HCT116 (cell line): ENCODE results near the gene PDHX. TPM values are rescaled to one million over a fixed set of nuclear protein-coding genes. Genes with fewer than 3 reads are reported as not detected.

ENCODE experiments used
- ATAC-seq: fragments of 200-7000 bp; cut with Tn5 transposase; 2 replicates; pipeline ENCODE4 v1.9.1; 2020; ENCODE audit warnings: mild to moderate bottlenecking, moderate library complexity
- BruUV-seq: library from RNA; stranded (reverse); fragments of 400-500 nt; replicated peaks from 2 replicates; lab custom pipeline; 2021; lab: Mats Ljungman, UMichigan
- CTCF ChIA-PET: fragments of 300-600 bp; sonication (Branson Sonifier 250); formaldehyde crosslinking; loops from one replicate; lab custom pipeline; 2021; ENCODE audit warnings: antibody characterized with exemption; lab: Charles Lee
- POLR2A ChIA-PET: fragments of 300-600, 350-600 bp; sonication (Branson Sonifier 250); formaldehyde crosslinking; loops from one replicate; lab custom pipeline; 2021; ENCODE audit warnings: antibody characterized with exemption; lab: Charles Lee
- RAD21 ChIA-PET, 2 experiments: fragments of 300-600 bp; sonication (Branson Sonifier 250); formaldehyde crosslinking; loops; one replicate each; lab custom pipeline; 2023; ENCODE audit warnings: low total read pairs in 2 of 2; ENCODE audit not compliant: uncharacterized antibody in 2 of 2, unreplicated experiment in 2 of 2, low non-redundant PET in 1 of 2; lab: Charles Lee
- DNase-seq: peaks from one replicate; pipeline ENCODE4 v3.0.0-alpha.2; 2010; ENCODE audit warnings: low read depth, low spot score
- H2AFZ ChIP-seq: fragments of 200-600 bp; shearing (Covaris generic), sonication (generic); 2 replicates; pipeline ENCODE4 v1.6.1; 2017; ENCODE audit warnings: low read depth, mixed run types, mixed read lengths, antibody characterized with exemption, low read length; ENCODE audit not compliant: poor library complexity, severe bottlenecking
- H3K27ac ChIP-seq: 2 replicates; pipeline ENCODE4 v1.5.1; 2012; ENCODE audit warnings: low read depth, low read length
- H3K27me3 ChIP-seq: fragments of 200-600 bp; sonication (generic); 2 replicates; pipeline ENCODE4 v1.6.1; 2016; ENCODE audit warnings: mixed run types, low read length, mixed read lengths; ENCODE audit not compliant: insufficient read depth
- H3K36me3 ChIP-seq, 2 experiments: fragments of 200-500 bp in 1 of 2; fragments of 200-600 bp in 1 of 2; sonication (Bioruptor generic) in 1 of 2; sonication (generic) in 1 of 2; 2 replicates each; pipeline versions ENCODE4 v1.5.1 to v1.6.1; 2014 to 2016; ENCODE audit warnings: low read length in 2 of 2, inconsistent platforms in 1 of 2, mixed read lengths in 1 of 2, mixed run types in 1 of 2; ENCODE audit not compliant: insufficient read depth in 2 of 2, control insufficient read depth in 1 of 2
- H3K4me1 ChIP-seq, 2 experiments: fragments of 200-600 bp in 1 of 2; sonication (generic) in 1 of 2; 2 replicates each; pipeline versions ENCODE4 v1.5.1 to v1.6.1; 2012 to 2017; ENCODE audit warnings: low read length in 2 of 2, inconsistent platforms in 1 of 2, mild to moderate bottlenecking in 1 of 2, mixed read lengths in 1 of 2, mixed run types in 1 of 2, moderate library complexity in 1 of 2; ENCODE audit not compliant: insufficient read depth in 2 of 2, control insufficient read depth in 1 of 2
- H3K4me2 ChIP-seq: fragments of 200-600 bp; sonication (generic); 2 replicates; pipeline ENCODE4 v1.6.1; 2017; ENCODE audit warnings: mixed run types, low read length, mixed read lengths
- H3K4me3 ChIP-seq, 2 experiments: fragments of 200-600 bp in 1 of 2; sonication (generic) in 1 of 2; replicated peaks in 1 of 2; 2 replicates each; pipeline ENCODE4 v1.5.1; 2011 to 2016; ENCODE audit warnings: low read length in 2 of 2, control low read depth in 1 of 2, low read depth in 1 of 2, mild to moderate bottlenecking in 1 of 2, mixed read lengths in 1 of 2, mixed run types in 1 of 2
- H3K79me2 ChIP-seq: fragments of 200-600 bp; sonication (generic); 2 replicates; pipeline ENCODE4 v1.6.1; 2017; ENCODE audit warnings: mild to moderate bottlenecking, mixed run types, low read length, moderate library complexity, mixed read lengths; ENCODE audit not compliant: insufficient read depth
- H3K9ac ChIP-seq: fragments of 200-600 bp; sonication (generic); 2 replicates; pipeline ENCODE4 v1.6.1; 2016; ENCODE audit warnings: low read length, mixed read lengths
- H3K9me2 ChIP-seq: fragments of 200-600 bp; sonication (generic), shearing (Covaris generic); 2 replicates; pipeline ENCODE4 v1.6.1; 2017; ENCODE audit warnings: mixed run types, mild to moderate bottlenecking, moderate library complexity; ENCODE audit not compliant: insufficient read depth
- H3K9me3 ChIP-seq, 2 experiments: fragments of 200-500 bp in 1 of 2; fragments of 200-600 bp in 1 of 2; sonication (Bioruptor generic) in 1 of 2; sonication (generic) in 1 of 2; 2 replicates each; pipeline ENCODE4 v1.6.1; 2014 to 2017; ENCODE audit warnings: low read length in 2 of 2, mixed read lengths in 2 of 2, inconsistent platforms in 1 of 2, low read depth in 1 of 2, mild to moderate bottlenecking in 1 of 2, mixed run types in 1 of 2, moderate library complexity in 1 of 2; ENCODE audit not compliant: control insufficient read depth in 1 of 2, insufficient read depth in 1 of 2
- H4K20me1 ChIP-seq: fragments of 200-600 bp; sonication (generic), shearing (Covaris generic); 2 replicates; pipeline ENCODE4 v1.6.1; 2017; ENCODE audit warnings: mixed run types, mild to moderate bottlenecking, moderate library complexity; ENCODE audit not compliant: insufficient read depth
- CBX3 ChIP-seq: IDR thresholded peaks from 2 replicates; pipeline ENCODE4 v1.6.1; 2012; ENCODE audit warnings: low read depth
- EGR1 ChIP-seq: IDR thresholded peaks from 2 replicates; pipeline ENCODE4 v1.6.1; 2012; ENCODE audit warnings: low read depth
- ELF1 ChIP-seq: IDR thresholded peaks from 2 replicates; pipeline ENCODE4 v1.6.1; 2012; ENCODE audit warnings: low read depth, borderline replicate concordance
- EZH2 ChIP-seq: fragments of 200-600 bp; sonication (generic); IDR thresholded peaks from 2 replicates; pipeline ENCODE4 v1.6.1; 2017; ENCODE audit warnings: antibody characterized with exemption, mixed run types
- EZH2phosphoT487 ChIP-seq: fragments of 200-600 bp; IDR thresholded peaks from 2 replicates; pipeline ENCODE4 v1.6.1; 2018; ENCODE audit warnings: antibody characterized with exemption, borderline replicate concordance
- FOSL1 ChIP-seq: IDR thresholded peaks from 2 replicates; pipeline ENCODE4 v1.6.1; 2012; ENCODE audit warnings: low read depth
- JUND ChIP-seq: IDR thresholded peaks from 2 replicates; pipeline ENCODE4 v1.6.1; 2012
- POLR2AphosphoS5 ChIP-seq: IDR thresholded peaks from 2 replicates; pipeline ENCODE4 v1.6.1; 2011; ENCODE audit warnings: mild to moderate bottlenecking, low read depth, low read length, moderate library complexity
- RAD21 ChIP-seq: IDR thresholded peaks from 2 replicates; pipeline ENCODE4 v1.6.1; 2012; ENCODE audit warnings: low read depth, mild to moderate bottlenecking
- SP1 ChIP-seq: IDR thresholded peaks from 2 replicates; pipeline ENCODE4 v1.6.1; 2012; ENCODE audit warnings: low read depth
- TCF7L2 ChIP-seq: IDR thresholded peaks from 2 replicates; pipeline ENCODE4 v1.7.0; 2011; ENCODE audit warnings: borderline replicate concordance, inconsistent platforms; ENCODE audit not compliant: insufficient read depth, insufficient read length; ENCODE audit errors: extremely low read depth
- YY1 ChIP-seq: IDR thresholded peaks from 2 replicates; pipeline ENCODE4 v1.6.1; 2011; ENCODE audit warnings: low read length, low read depth, moderate library complexity, mild to moderate bottlenecking; ENCODE audit not compliant: insufficient replicate concordance; ENCODE audit errors: extremely low read depth
- ZFX ChIP-seq: fragments of 450-650 bp; IDR thresholded peaks from 2 replicates; pipeline ENCODE4 v1.6.1; 2017
- intact Hi-C: fragments of 100-400 bp; cut with micrococcal nuclease; formaldehyde crosslinking; loops from 2 replicates; pipeline ENCODE4 v1.10.0; 2022
- total RNA-seq: library from RNA; stranded (reverse); gene quantifications from one replicate; pipeline ENCODE4 v1.2.1, GENCODE V29; 2021; ENCODE audit not compliant: unreplicated experiment
- TF ChIP-seq, protein P1 (sequence below), 3 experiments: fragments of 200-600 bp in 1 of 3; sonication (generic) in 1 of 3; IDR thresholded peaks in 2 of 3; conservative IDR thresholded peaks in 1 of 3; 2 replicates each; pipeline ENCODE4 v1.5.1; 2012 to 2017; ENCODE audit warnings: low read depth in 2 of 3, low read length in 2 of 3, antibody characterized with exemption in 1 of 3, borderline replicate concordance in 1 of 3, control low read depth in 1 of 3, mild to moderate bottlenecking in 1 of 3, mixed read lengths in 1 of 3, mixed run types in 1 of 3, moderate library complexity in 1 of 3; ENCODE audit not compliant: insufficient read depth in 1 of 3
- TF ChIP-seq, protein P2 (sequence below): IDR thresholded peaks from 2 replicates; pipeline ENCODE4 v1.6.1; 2012

Gene PDHX
- total RNA-seq, 1 experiment from 2014 or later, result 36.6 TPM

DNA sequence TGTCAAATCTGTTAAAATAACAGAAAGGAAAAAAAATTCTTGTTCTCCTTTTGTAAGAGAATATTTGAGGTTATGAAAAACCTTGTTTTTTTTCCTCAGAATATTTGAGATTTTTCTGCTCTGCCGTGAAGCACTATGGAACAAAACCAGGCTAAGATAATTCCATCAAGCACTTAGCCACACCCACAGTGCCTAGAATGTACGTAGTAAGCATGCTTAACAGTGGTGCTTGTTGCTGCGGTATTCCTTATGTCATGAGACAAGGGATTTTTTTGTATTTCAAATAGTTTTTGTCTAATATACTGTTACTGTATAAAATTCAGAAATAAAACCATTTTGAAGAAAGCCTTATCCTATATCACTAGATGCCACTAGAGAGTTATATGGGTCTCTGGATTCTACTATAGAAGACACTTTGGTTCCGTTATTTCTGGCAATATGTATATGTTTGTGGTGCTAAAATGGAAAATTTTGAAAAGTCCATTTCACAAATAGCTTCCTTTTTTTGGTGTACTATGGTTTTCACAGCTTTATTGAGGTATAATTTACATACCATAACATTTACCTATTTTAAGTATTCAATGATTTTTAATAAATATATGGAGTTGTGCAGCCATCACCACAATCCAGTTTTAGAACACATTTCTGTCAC lies 23.7 kb downstream of the PDHX start:
- H3K4me2 ChIP-seq, result no peak overlapping the region
- no peak for ATAC-seq
- no peaks in the 10 kb centered on the region for H4K20me1 ChIP-seq
- no peaks in the 10 kb centered on the region for H3K4me1 ChIP-seq
- H3K9ac ChIP-seq, result no peak overlapping the region
- H2AFZ ChIP-seq, result no peak overlapping the region
- no peaks in the 10 kb centered on the region for H3K27me3 ChIP-seq
- H3K9me2 ChIP-seq, result no peaks in the 10 kb centered on the region
- TF ChIP-seq RAD21, result 0 out of 2 replicates have a peak, but pooled peaks have one; percentile 28
- TF ChIP-seq, protein P1, sequence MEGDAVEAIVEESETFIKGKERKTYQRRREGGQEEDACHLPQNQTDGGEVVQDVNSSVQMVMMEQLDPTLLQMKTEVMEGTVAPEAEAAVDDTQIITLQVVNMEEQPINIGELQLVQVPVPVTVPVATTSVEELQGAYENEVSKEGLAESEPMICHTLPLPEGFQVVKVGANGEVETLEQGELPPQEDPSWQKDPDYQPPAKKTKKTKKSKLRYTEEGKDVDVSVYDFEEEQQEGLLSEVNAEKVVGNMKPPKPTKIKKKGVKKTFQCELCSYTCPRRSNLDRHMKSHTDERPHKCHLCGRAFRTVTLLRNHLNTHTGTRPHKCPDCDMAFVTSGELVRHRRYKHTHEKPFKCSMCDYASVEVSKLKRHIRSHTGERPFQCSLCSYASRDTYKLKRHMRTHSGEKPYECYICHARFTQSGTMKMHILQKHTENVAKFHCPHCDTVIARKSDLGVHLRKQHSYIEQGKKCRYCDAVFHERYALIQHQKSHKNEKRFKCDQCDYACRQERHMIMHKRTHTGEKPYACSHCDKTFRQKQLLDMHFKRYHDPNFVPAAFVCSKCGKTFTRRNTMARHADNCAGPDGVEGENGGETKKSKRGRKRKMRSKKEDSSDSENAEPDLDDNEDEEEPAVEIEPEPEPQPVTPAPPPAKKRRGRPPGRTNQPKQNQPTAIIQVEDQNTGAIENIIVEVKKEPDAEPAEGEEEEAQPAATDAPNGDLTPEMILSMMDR (IDR thresholded peaks at IDR 0.05 in 2 of 3, conservative IDR thresholded peaks at IDR 0.05 in 1 of 3; ENCODE audit: borderline replicate concordance in 1 of 3, insufficient read depth in 1 of 3, low read depth in 2 of 3, low read length in 2 of 3), result 0 out of 6 replicates have a peak, but pooled peaks of 1 of the 3 experiments have one; percentile 17
- TF ChIP-seq CBX3, result no peak
- no peak for TF ChIP-seq YY1
- no peak for TF ChIP-seq EZH2phosphoT487
- TF ChIP-seq, all 23 proteins: peak for 2
- POLR2A ChIA-PET, result no interaction called here
- Histone ChIP-seq H3K36me3 (no peaks in the 10 kb centered on the region), H3K4me3 (no peak overlapping the region), H3K27ac (no peak overlapping the region), H3K79me2 (peaks cover 13% of the 10 kb centered on the region; the same call in 1 of the 2 replicates), H3K9me3 (no peaks in the 10 kb centered on the region)
- no TSS peak for BruUV-seq
- intact Hi-C loops, result no loop called here
- no peak for DNase-seq
- RAD21 ChIA-PET, result no interaction called here
- CTCF ChIA-PET, result no interaction called here

DNA sequence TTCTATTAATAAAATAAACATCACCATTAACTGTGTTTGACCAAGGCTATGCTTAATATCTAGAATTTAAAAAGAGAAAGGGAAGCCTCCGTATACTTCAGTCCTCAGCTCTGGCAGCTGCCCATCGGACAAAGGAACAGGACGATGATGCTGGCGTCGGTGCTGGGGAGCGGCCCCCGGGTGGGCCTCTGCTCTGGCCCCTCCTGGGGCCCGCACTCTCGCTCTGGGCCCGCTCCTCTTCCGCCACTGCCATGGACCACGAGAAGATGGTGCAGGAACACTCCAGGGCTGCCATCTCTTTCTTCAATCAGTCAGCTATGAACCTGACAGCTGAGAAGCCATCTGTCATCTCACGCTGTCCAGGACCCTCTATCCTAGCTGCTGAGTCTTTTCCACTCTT lies 25.3 kb downstream of the PDHX start:
- Histone ChIP-seq H3K4me1 (no peaks in the 10 kb centered on the region), H2AFZ (no peak overlapping the region), H3K79me2 (peaks cover 17% of the 10 kb centered on the region), H3K27me3 (no peaks in the 10 kb centered on the region), H3K9me3 (no peaks in the 10 kb centered on the region), H3K27ac (no peak overlapping the region), H3K36me3 (no peaks in the 10 kb centered on the region), H3K9ac (no peak overlapping the region), H3K4me2 (no peak overlapping the region), H3K9me2 (no peaks in the 10 kb centered on the region), H4K20me1 (no peaks in the 10 kb centered on the region), H3K4me3 (no peak overlapping the region)
- no TSS peak for BruUV-seq
- ChIA-PET RAD21 (no interaction called here), CTCF (no interaction called here), POLR2A (no interaction called here)
- ATAC-seq, result no peak
- intact Hi-C loops, result no loop called here
- DNase-seq, result no peak
- TF ChIP-seq ZFX, result no peak
- TF ChIP-seq FOSL1, result no peak
- TF ChIP-seq, protein P1 (IDR thresholded peaks at IDR 0.05 in 2 of 3, conservative IDR thresholded peaks at IDR 0.05 in 1 of 3; ENCODE audit: borderline replicate concordance in 1 of 3, insufficient read depth in 1 of 3, low read depth in 2 of 3, low read length in 2 of 3), result no peak
- TF ChIP-seq JUND, result no peak
- TF ChIP-seq TCF7L2, result no peak
- no peak for TF ChIP-seq EGR1
- no peak for TF ChIP-seq CBX3
- TF ChIP-seq EZH2phosphoT487, result no peak
- TF ChIP-seq RAD21, result no peak
- no peak for TF ChIP-seq POLR2AphosphoS5
- no peak for TF ChIP-seq EZH2
- TF ChIP-seq, protein P2, sequence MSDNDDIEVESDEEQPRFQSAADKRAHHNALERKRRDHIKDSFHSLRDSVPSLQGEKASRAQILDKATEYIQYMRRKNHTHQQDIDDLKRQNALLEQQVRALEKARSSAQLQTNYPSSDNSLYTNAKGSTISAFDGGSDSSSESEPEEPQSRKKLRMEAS, result no peak
- TF ChIP-seq ELF1, result no peak
- TF ChIP-seq SP1, result no peak
